Prostate gland (tissue), 2 donors: ENCODE results near the gene FAM83F.

ENCODE experiments used
- CTCF ChIP-seq, 4 experiments: fragments of 200-600 bp in 2 of 4; fragments of 450-650 bp in 2 of 4; sonication (generic) in 2 of 4; IDR thresholded peaks; 1 replicate in 3 of 4; 2 replicates in 1 of 4; pipeline ENCODE4 v1.5.1; 2016 to 2019; ENCODE audit warnings: antibody characterized with exemption in 4 of 4, mild to moderate bottlenecking in 2 of 4, moderate library complexity in 2 of 4
- POLR2A ChIP-seq: fragments of 450-650 bp; IDR thresholded peaks from one replicate; pipeline ENCODE4 v1.6.1; 2016; ENCODE audit warnings: antibody characterized with exemption, mild to moderate bottlenecking

- TF ChIP-seq POLR2A = no peak
- no peak for TF ChIP-seq CTCF (IDR thresholded peaks at IDR 0.05)
Observed at GRCh38 chr22:40027191-40028097, 32.7 kb downstream of the FAM83F start.
